NCI-H187 treated with DMSO at 0.1 percent for 48 hours (cell line): ENCODE data around the gene FHOD3.

Experiments used
- DNase-seq: peaks from one replicate; lab custom pipeline; 2025; lab: John Stamatoyannopoulos, UW

Gene FHOD3

DNA sequence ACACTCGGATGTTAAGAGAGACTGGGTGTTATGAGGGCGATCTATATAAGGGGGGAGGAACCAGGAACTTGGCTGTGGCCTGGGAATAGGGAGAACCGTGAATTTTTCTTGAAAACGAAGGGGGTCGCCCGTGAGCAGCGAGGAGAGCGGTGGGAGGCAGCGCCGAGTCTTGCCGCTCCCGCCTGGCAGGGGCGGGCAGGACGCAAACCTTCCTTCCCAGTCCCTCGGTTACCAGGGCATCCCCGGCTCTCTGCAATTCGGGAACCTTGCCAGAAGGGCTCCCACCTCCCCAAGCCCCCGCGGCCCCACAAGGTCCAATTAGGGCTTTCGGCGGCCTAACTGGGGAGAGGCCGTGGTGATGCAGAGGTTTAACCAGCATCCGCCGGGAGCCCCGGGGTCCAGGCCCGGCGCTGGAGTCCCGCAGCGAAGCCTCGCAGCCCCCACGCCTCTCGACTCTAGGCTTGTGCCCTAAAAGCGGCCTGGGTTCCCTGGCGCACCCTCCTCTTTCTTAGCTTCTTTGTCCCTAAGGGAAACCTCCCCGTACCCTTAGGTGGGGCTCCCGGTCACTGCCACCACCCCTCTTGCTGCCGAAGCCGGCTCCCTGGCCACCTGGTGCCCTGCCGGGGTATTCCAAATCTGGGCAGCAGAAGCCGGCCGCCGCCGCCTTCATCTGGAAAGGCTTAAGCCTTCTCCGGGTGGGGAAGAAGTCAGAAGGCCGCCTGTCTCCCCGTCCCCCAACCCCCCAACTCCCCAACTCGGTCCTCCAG lies 680 bp upstream of the FHOD3 start:
- DNase-seq: no peak

DNA sequence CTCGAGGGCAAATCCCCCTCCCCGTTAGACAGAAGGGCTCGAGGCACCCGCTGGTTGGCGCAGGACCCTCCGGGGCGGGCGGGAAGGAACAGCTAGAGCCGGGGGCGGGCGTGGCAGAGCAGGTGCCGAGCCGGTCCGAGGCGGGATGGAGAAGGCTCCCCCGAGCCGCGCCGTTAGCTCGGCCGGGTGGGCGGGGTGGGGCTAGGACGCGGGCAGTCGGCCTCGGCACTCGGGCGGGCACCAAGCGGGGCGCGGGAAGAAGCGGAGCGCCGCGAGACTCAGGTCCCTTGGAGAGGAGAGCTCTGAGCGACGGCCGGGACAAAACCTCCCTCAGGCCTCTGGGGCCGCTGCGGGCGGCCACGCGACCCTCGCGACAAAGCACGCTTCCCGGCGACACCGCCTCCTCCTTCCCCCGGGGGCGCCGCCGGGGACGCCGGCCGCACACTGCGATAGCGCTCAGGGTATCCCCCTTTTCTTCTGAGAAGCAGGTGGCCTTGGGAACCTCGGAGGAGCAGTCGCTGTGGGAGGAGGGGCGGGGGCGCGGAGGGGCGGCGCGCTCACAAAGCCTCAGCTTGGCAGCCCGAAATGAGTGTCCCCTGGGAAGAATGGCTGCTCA lies 721 bp downstream of the FHOD3 start:
- DNase-seq: no peak

GRCh38 chr18:36299015-36299414 lies 1.5 kb downstream of the FHOD3 start:
- DNase-seq: no peak

GRCh38 chr18:36300211-36300610 lies 2.7 kb downstream of the FHOD3 start:
- no peak for DNase-seq

GRCh38 chr18:36301884-36302283 lies 4.4 kb downstream of the FHOD3 start:
- DNase-seq: no peak

GRCh38 chr18:36302676-36303075 lies 5.2 kb downstream of the FHOD3 start:
- DNase-seq: no peak

DNA sequence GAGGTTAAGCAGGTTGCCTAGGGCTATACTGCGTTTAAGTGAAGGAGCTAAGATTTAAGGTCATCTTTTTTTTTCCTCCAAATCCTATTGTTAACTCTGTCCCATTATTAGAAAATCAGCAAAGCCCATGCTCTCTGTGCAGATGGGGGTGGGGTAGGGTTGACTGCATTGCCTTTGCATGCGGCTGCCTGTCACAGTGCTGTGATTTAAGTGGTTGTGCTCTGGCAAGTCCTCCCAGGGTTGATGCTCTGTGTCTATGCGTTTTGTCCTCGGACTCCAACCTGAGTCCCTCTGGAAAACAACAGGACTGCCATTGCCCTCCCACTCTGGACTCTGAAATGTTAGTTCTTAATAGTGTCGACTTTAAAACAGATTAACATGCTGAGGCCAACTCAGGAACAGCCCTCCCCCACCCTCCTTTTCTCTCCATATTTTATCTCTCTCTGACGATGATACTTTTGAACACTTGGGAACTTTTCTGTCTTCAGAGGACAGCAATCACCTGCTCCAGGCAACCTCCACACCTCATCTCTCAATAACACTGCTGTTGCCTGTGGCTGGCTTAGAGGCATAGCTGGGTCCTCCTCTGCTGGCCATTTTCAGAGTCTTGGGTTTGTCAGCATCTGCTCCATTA lies 5.8 kb downstream of the FHOD3 start:
- no peak for DNase-seq

- DNase-seq: no peak
These were observed 7.2 kb downstream of the FHOD3 start for GRCh38 chr18:36304723-36305122.

DNA sequence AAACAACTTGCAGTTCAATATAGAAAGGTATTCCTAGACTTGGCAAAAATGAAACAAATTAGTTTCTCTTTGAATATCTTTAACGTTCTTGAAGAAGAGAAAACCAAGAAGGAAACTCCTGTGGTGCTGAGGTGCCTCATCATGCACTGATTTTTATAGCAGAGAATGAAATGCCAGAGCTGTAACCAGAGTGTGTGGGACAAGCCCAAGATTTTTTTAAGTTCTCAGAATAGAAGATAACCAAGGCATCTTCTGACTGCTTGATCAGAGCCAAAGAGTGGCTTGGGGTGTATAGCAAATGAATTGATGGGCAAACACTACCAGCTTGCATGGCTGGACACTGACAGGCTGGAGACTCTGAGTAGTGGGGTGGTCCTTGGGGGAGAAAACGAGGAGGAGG lies 7.9 kb downstream of the FHOD3 start:
- no peak for DNase-seq

DNA sequence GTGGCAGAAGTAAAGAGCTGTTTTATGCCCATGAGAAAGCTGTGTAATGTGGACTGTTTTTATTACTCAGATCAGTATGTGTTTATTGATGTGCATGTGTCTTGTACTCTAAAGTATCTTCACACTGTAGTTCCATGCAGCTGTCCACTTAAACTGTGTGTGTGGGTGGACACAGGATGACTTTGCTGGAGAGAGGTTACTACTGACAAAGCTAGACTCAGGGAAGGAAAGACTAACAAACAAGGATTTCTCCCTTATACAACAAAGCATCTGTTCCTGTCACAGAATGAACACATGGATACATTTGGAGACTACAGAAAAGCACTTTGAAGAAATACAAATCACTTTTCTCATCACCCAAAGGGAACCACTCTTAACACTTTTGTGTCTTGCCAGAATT lies 10.0 kb downstream of the FHOD3 start:
- no peak for DNase-seq

- DNase-seq: no peak
These were observed 11.4 kb downstream of the FHOD3 start for GRCh38 chr18:36308711-36309435.

DNA sequence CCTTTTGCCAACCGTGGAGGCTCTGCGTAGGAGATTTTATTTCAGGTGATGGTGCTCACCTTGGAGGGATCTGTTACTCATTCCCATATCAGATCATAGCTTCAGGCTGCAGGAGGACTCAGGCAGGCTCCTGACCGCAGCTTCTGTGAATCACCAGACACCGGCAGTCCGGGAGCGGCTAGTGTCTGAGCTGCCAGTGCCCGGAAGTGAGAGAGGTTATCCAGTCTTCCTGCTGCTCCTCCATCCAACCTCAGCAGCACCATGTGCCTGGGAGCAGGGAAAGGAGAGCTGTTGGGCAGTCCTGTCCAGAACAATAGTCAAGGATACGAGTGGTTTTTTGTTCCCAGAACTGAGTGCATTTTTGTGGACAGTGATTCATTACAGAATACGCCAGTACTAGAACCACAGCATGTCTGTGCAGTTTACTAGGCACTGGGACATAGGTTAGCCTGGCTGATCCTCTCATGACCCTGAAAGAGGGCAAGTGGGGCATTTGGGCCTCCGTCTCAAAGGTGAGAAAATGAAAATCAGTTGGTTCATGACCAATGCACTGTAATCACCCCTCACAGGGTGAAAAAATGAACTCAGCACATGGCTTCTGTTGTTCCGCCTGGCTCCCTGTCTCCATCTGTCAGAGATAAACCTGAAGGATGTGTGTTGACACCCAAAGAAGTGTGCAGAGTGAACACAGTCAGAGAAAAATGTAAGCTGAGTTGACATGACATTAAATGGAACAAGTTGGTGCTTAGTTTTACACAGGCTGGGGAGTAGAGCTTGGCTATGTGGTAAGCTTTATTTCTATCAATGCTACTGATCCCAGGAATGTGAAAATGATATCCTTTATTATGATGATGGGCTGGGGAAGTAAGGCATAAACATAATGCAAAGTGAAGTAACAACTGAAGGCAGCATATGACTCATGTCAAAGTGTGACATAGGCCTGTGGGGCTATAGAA lies 12.2 kb downstream of the FHOD3 start:
- DNase-seq: no peak

GRCh38 chr18:36311026-36311570 lies 13.6 kb downstream of the FHOD3 start:
- DNase-seq: no peak

DNA sequence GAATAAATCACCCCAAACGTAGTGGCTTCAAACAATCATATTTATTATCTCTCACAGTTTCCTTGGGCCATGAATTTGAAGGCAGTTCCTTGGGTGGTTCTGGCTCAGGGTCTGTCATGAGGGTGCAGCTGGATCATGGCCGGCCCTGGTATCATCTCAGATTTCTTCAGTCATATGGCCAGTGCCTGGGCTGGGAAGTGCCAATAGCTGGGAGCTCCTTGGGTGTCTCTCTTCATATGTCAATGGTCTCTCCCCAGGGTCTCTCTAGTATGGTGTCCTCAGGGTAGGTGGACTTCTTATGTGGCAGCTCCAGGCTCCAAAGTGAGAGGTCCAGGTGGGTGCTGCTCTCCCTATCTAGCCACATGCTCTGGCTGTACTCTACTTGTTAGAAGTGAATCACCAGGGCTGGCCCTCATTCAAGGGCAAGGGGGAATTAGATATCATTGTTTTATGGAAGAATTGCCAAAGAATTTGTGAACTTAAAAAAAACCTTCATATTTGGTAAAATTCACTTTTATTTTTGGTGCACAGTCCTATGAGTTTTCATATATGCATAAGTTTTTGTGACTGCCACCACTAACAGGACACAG lies 15.4 kb downstream of the FHOD3 start:
- no peak for DNase-seq

DNA sequence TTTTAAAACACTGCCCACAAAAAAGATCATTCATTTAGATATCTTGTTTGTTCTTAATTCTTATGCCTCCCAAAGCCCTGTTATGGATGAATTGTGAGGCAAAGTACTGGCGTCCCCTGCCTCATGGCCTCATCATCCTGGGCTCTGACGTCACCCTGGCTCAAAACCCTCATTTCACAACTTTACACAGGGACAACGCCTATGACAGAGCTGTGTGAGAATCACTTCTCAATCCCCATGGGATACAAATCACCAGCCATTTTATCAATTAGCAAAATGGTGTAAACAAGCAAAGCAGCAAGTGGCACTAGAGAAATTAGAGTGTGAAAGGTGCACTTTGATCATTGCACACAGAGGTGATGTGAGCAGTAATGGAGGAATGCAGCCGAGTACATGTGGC lies 16.6 kb downstream of the FHOD3 start:
- no peak for DNase-seq

- DNase-seq: no peak
These were observed 17.2 kb downstream of the FHOD3 start for GRCh38 chr18:36314754-36315153.

DNA sequence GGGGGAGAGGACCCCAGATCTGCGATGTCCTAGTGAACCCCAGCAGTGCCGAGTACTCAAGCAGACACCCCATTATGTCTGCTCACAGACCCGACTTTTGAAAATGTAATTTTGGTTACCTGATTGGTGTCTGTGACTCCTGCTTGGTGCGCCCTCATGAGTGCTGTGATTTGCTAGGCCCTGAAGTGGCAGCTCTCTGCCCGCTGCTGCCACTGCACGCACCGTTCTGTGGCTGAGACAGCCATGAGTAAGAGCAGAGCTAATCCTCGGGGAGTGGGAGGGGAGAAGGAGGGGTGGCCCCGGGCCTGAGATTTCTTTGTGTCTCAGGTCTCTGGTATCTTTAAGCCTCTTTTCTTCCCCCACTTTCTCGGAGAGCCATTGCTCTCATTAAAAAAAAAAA lies 18.2 kb downstream of the FHOD3 start:
- DNase-seq: no peak

DNA sequence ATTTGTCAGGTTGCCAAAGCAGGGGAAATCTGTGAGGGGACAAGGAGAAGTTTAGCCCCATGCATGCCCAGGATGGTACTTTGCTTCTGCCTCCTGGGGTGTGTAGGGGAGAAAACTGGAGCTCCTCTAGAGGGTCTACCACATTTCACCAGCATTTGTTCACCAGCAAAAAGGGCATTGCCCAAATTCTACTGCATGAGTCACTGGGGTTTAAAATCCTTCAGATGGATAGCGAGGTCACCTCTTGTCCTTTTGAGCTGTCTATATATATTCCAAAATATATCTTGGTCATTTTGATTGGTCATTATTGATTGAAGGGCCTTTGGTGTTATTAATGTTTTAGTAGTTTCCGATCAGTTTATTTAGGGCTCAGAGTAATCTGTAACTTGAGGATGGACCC lies 18.7 kb downstream of the FHOD3 start:
- DNase-seq: no peak

- DNase-seq: no peak
These were observed 24.3 kb downstream of the FHOD3 start for GRCh38 chr18:36321658-36322407.

DNA sequence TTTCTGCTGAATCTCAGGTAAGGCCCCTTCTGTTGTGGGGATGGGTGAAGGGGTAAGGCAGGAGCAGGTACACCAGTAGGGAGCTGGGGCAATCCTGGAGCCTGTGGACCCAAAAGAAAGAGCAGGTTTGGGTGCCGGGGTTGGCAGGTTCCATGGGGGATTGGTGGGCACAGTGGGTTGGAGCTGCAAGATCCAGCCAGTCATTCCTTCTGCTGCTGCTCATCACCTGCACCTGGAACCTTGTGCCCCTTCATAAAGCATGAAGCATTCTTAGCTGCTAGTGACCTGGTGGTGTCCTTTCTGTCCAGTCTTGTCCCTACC lies 24.9 kb downstream of the FHOD3 start:
- no peak for DNase-seq
